A549 (cell line): ENCODE measurements around the gene UNC5C. TPM values are rescaled to one million over a fixed set of nuclear protein-coding genes. Genes with fewer than 3 reads are reported as not detected.

ENCODE experiments used
- ATAC-seq, 2 experiments: fragments of 200-7000 bp in 1 of 2; fragments of >200 bp in 1 of 2; cut with Nextera tagmentation in 1 of 2; cut with Tn5 transposase in 1 of 2; 3 replicates each; pipeline versions ENCODE4 v1.8.0 to v1.9.1; 2018 to 2020; ENCODE audit warnings: mild to moderate bottlenecking in 1 of 2, moderate library complexity in 1 of 2
- CTCF ChIA-PET: fragments of 300-600 bp; sonication (Branson Sonifier 250); formaldehyde crosslinking; extraction: SDS; loops from one replicate; lab custom pipeline; 2021; ENCODE audit warnings: antibody characterized with exemption, inconsistent platforms; lab: Yijun Ruan, JAX
- POLR2A ChIA-PET: fragments of 350-600 bp; formaldehyde crosslinking; extraction: SDS; loops from one replicate; lab custom pipeline; 2021; ENCODE audit warnings: antibody characterized with exemption, inconsistent platforms; lab: Yijun Ruan, JAX
- DNase-seq, 2 experiments: peaks; one replicate each; pipeline versions ENCODE4 v3.0.0 to v3.0.0-alpha.2; 2011 to 2016; ENCODE audit warnings: low read depth in 1 of 2, low spot score in 1 of 2
- FAIRE-seq: peaks from 2 replicates; lab custom pipeline; 2011; peaks lifted over from hg19 to GRCh38; lab: Jason Lieb, UNC
- H3K27ac ChIP-seq, 2 experiments: fragments of >200 bp; sonication (Bioruptor Twin); formaldehyde crosslinking; 3 replicates each; pipeline ENCODE4 v1.5.1; 2016 to 2017
- H3K4me1 ChIP-seq: fragments of >200 bp; sonication (Bioruptor Twin); formaldehyde crosslinking; 3 replicates; pipeline ENCODE4 v1.6.1; 2016
- H3K4me2 ChIP-seq: fragments of >200 bp; sonication (Bioruptor Twin); formaldehyde crosslinking; 3 replicates; pipeline ENCODE4 v1.6.1; 2016
- H3K4me3 ChIP-seq: fragments of >200 bp; sonication (Bioruptor Twin); formaldehyde crosslinking; 3 replicates; pipeline ENCODE4 v1.5.1; 2016
- H3K9me3 ChIP-seq: fragments of >200 bp; sonication (Bioruptor Twin); formaldehyde crosslinking; 3 replicates; pipeline ENCODE4 v1.6.1; 2016
- CBX2 ChIP-seq: fragments of 200-600 bp; sonication (generic); IDR thresholded peaks from 2 replicates; pipeline ENCODE4 v1.6.1; 2016; ENCODE audit warnings: low read depth, mild to moderate bottlenecking, borderline replicate concordance
- CEBPB ChIP-seq, 2 experiments: fragments of >200 bp in 1 of 2; sonication (Bioruptor Twin) in 1 of 2; formaldehyde crosslinking in 1 of 2; IDR thresholded peaks; 2 replicates each; pipeline ENCODE4 v1.6.1; 2012 to 2016
- CHD2 ChIP-seq: fragments of 150-350 bp; IDR thresholded peaks from 2 replicates; pipeline ENCODE4 v1.6.1; 2014; ENCODE audit warnings: low read length; ENCODE audit not compliant: partially characterized antibody
- CHD4 ChIP-seq: fragments of 200-600 bp; sonication (generic); IDR thresholded peaks from 2 replicates; pipeline ENCODE4 v1.6.1; 2016; ENCODE audit warnings: antibody characterized with exemption, mild to moderate bottlenecking, borderline replicate concordance
- CTCF ChIP-seq: fragments of >200 bp; sonication (Bioruptor Twin); formaldehyde crosslinking; IDR thresholded peaks from 3 replicates; pipeline ENCODE4 v1.5.1; 2016
- EHMT2 ChIP-seq: fragments of 200-600 bp; sonication (generic); IDR thresholded peaks from 2 replicates; pipeline ENCODE4 v1.6.1; 2016; ENCODE audit warnings: antibody characterized with exemption, low read depth, mild to moderate bottlenecking, moderate library complexity
- ELK1 ChIP-seq: fragments of 150-350 bp; IDR thresholded peaks from 2 replicates; pipeline ENCODE4 v1.6.1; 2014; ENCODE audit warnings: low read depth, mild to moderate bottlenecking, low read length
- EP300 ChIP-seq, 2 experiments: fragments of >200 bp; sonication (Bioruptor Twin); formaldehyde crosslinking; IDR thresholded peaks; 2 replicates in 1 of 2; 3 replicates in 1 of 2; pipeline ENCODE4 v1.6.1; 2016 to 2017
- ESRRA ChIP-seq: fragments of 150-350 bp; IDR thresholded peaks from 2 replicates; pipeline ENCODE4 v1.6.1; 2014; ENCODE audit warnings: mild to moderate bottlenecking, low read length, borderline replicate concordance
- FOSB ChIP-seq: fragments of 250-450 bp; sonication (Bioruptor Pico); IDR thresholded peaks from 2 replicates; pipeline ENCODE4 v1.5.0; 2020; ENCODE audit warnings: mild to moderate bottlenecking, moderate library complexity
- FOXS1 ChIP-seq: fragments of 250-450 bp; sonication (Bioruptor Pico); IDR thresholded peaks from 2 replicates; pipeline ENCODE4 v1.5.0; 2020; ENCODE audit warnings: mild to moderate bottlenecking, moderate library complexity
- GATA3 ChIP-seq: IDR thresholded peaks from 2 replicates; pipeline ENCODE4 v1.6.1; 2012; ENCODE audit warnings: borderline replicate concordance
- HDAC2 ChIP-seq: fragments of 200-600 bp; sonication (generic); IDR thresholded peaks from 2 replicates; pipeline ENCODE4 v1.6.1; 2016
- HEYL ChIP-seq: fragments of 250-450 bp; sonication (Bioruptor Pico); IDR thresholded peaks from 2 replicates; pipeline ENCODE4 v1.8.0; 2021; ENCODE audit warnings: mild to moderate bottlenecking, moderate library complexity
- HMGXB4 ChIP-seq: fragments of 250-450 bp; sonication (Bioruptor Pico); IDR thresholded peaks from 2 replicates; pipeline ENCODE4 v1.5.0; 2021; ENCODE audit warnings: mild to moderate bottlenecking, moderate library complexity, borderline replicate concordance
- JUN ChIP-seq, 2 experiments: fragments of >200 bp; sonication (Bioruptor Twin); formaldehyde crosslinking; IDR thresholded peaks; 2 replicates in 1 of 2; 3 replicates in 1 of 2; pipeline ENCODE4 v1.6.1; 2016 to 2017
- JUNB ChIP-seq: fragments of >200 bp; sonication (Bioruptor Twin); formaldehyde crosslinking; IDR thresholded peaks from 2 replicates; pipeline ENCODE4 v1.6.1; 2016
- KDM1A ChIP-seq: fragments of 200-600 bp; sonication (generic); IDR thresholded peaks from 2 replicates; pipeline ENCODE4 v1.6.1; 2016; ENCODE audit warnings: low read depth, mild to moderate bottlenecking
- MAZ ChIP-seq: fragments of 150-350 bp; IDR thresholded peaks from 2 replicates; pipeline ENCODE4 v1.6.1; 2014; ENCODE audit warnings: antibody characterized with exemption, low read depth, low read length, borderline replicate concordance
- MYC ChIP-seq: IDR thresholded peaks from 2 replicates; pipeline ENCODE4 v1.6.1; 2012; ENCODE audit warnings: mild to moderate bottlenecking, inconsistent platforms, low read length, improper control_type of control experiment, borderline replicate concordance
- NR3C1 ChIP-seq: fragments of >200 bp; sonication (Bioruptor Twin); formaldehyde crosslinking; IDR thresholded peaks from 3 replicates; pipeline ENCODE4 v1.6.1; 2017
- PHF8 ChIP-seq: fragments of 200-600 bp; sonication (generic); IDR thresholded peaks from 2 replicates; pipeline ENCODE4 v1.6.1; 2016; ENCODE audit warnings: low read depth, mild to moderate bottlenecking, antibody characterized with exemption, moderate library complexity, borderline replicate concordance
- POLR2A ChIP-seq: IDR thresholded peaks from 2 replicates; pipeline ENCODE4 v1.6.1; 2012; ENCODE audit warnings: mild to moderate bottlenecking, low read length
- RAD21 ChIP-seq, 2 experiments: fragments of >200 bp in 1 of 2; sonication (Bioruptor Twin) in 1 of 2; formaldehyde crosslinking in 1 of 2; IDR thresholded peaks in 1 of 2; conservative IDR thresholded peaks in 1 of 2; 2 replicates in 1 of 2; 3 replicates in 1 of 2; pipeline ENCODE4 v1.6.1; 2012 to 2018; ENCODE audit warnings: inconsistent platforms in 1 of 2
- RARB ChIP-seq: fragments of 250-450 bp; sonication (Bioruptor Pico); IDR thresholded peaks from 2 replicates; pipeline ENCODE4 v1.8.0; 2021; ENCODE audit warnings: mild to moderate bottlenecking, moderate library complexity
- REST ChIP-seq: fragments of 200-600 bp; sonication (generic); IDR thresholded peaks from 2 replicates; pipeline ENCODE4 v1.6.1; 2016; ENCODE audit warnings: antibody characterized with exemption, mild to moderate bottlenecking, moderate library complexity
- RFX5 ChIP-seq: fragments of 450-650 bp; IDR thresholded peaks from 2 replicates; pipeline ENCODE4 v1.7.1; 2014; ENCODE audit warnings: antibody characterized with exemption, mild to moderate bottlenecking, moderate library complexity
- SMC3 ChIP-seq: fragments of >200 bp; sonication (Bioruptor Twin); formaldehyde crosslinking; IDR thresholded peaks from 3 replicates; pipeline ENCODE4 v1.6.1; 2018; ENCODE audit warnings: inconsistent platforms
- TFCP2L1 ChIP-seq: fragments of 250-450 bp; sonication (Bioruptor Pico); IDR thresholded peaks from 2 replicates; pipeline ENCODE4 v1.5.0; 2021; ENCODE audit warnings: mild to moderate bottlenecking
- ZSCAN20 ChIP-seq: fragments of 250-450 bp; sonication (Bioruptor Pico); IDR thresholded peaks from 2 replicates; pipeline ENCODE4 v1.8.0; 2022; ENCODE audit warnings: mild to moderate bottlenecking, moderate library complexity
- WGBS: methylation state at CpG from one replicate; pipeline ENCODE4 v1.1.6; 2017; ENCODE audit errors: missing lambda C conversion rate; 5-methylcytosine and 5-hydroxymethylcytosine counted together
- polyA plus RNA-seq, 4 experiments: library from polyadenylated mRNA; depleted of rRNA in 3 of 4; stranded (reverse); fragments of >200 nt; fragmentation: RNase III in 1 of 4; extraction: RNeasy Plus Mini Kit Qiagen cat#74134 plus additional on column Dnase treatment in 1 of 4; gene quantifications; 2 replicates in 3 of 4; 3 replicates in 1 of 4; pipeline ENCODE4 v1.2.3, GENCODE V29; 2011 to 2017

UNC5C gene
- polyA plus RNA-seq, 2 of the 4 experiments (the other 2 are of a cell fraction), result 0.13 TPM; not detected in 1

- POLR2A ChIA-PET, result no interaction called here
- Histone ChIP-seq H3K27ac (no peak overlapping the region), H3K4me3 (no peak overlapping the region)
- TF ChIP-seq RFX5 (no peak), TFCP2L1 (CRISPR knock-in tag) (no peak), PHF8 (no peak), HMGXB4 (no peak), HDAC2 (no peak), JUNB (no peak), CHD4 (no peak), CEBPB (IDR thresholded peaks at IDR 0.05) (no peak), EP300 (IDR thresholded peaks at IDR 0.05) (no peak), ELK1 (no peak), ESRRA (no peak), SMC3 (no peak), POLR2A (no peak), REST (no peak), EHMT2 (no peak), JUN (IDR thresholded peaks at IDR 0.05) (no peak), MAZ (no peak), FOSB (CRISPR knock-in tag) (no peak), NR3C1 (no peak)
- TF ChIP-seq, all 56 proteins: peak for 0
- DNase-seq (no peak), FAIRE-seq (no peak), ATAC-seq (no peak)
- CTCF ChIA-PET, result no interaction called here
- H3K9me3 ChIP-seq, result no peaks in the 10 kb centered on the region
- no peak overlapping the region for H3K4me2 ChIP-seq
- 87% methylated on average over 2 of the region's 2 CpGs for WGBS
- H3K4me1 ChIP-seq, result peaks cover 28% of the 10 kb centered on the region
Measured at GRCh38 chr4:95120456-95120855, 428.3 kb downstream of the UNC5C start.

GRCh38 chr4:95118497-95118896 is 430.3 kb downstream of the UNC5C start:
- no peak for DNase-seq
- WGBS, result 80% methylated on average over 6 of the region's 6 CpGs
- Histone ChIP-seq H3K9me3 (no peaks in the 10 kb centered on the region), H3K4me2 (no peak overlapping the region), H3K4me3 (no peak overlapping the region), H3K4me1 (peaks cover 16% of the 10 kb centered on the region), H3K27ac (no peak overlapping the region)
- ChIA-PET CTCF (interaction anchor here (0.8 kb wide), 1 partner anchor 12 kb away, joined by 4 read pairs; no protein-coding TSS in a partner anchor), POLR2A (no interaction called here)
- no peak for FAIRE-seq
- TF ChIP-seq HEYL (CRISPR knock-in tag) (no peak), RARB (no peak), JUN (IDR thresholded peaks at IDR 0.05) (no peak), CHD4 (no peak), CBX2 (no peak), KDM1A (no peak), RAD21 (conservative IDR thresholded peaks at IDR 0.05 in 1 of 2, IDR thresholded peaks at IDR 0.05 in 1 of 2) (no peak), ESRRA (no peak), MYC (no peak), SMC3 (no peak), ZSCAN20 (no peak), CTCF (no peak), CHD2 (no peak), GATA3 (no peak), FOXS1 (no peak)
- no peak for ATAC-seq
